Heart left ventricle (tissue), 13 donors: Measurements from ENCODE around the gene SPIC.

Experiments used
- CTCF ChIP-seq, 12 donors: fragments of 200-600 bp; sonication (generic) in 4 of 12; IDR thresholded peaks; one replicate each; pipeline versions ENCODE4 v1.5.0 to v1.8.0; 2018 to 2022; ENCODE audit warnings: antibody characterized with exemption in 12 of 12, mild to moderate bottlenecking in 5 of 12
- POLR2A ChIP-seq, 2 donors: fragments of 450-650 bp; IDR thresholded peaks; one replicate each; pipeline ENCODE4 v1.6.1; 2017; ENCODE audit warnings: antibody characterized with exemption in 2 of 2, mild to moderate bottlenecking in 2 of 2, moderate library complexity in 2 of 2
- donor health status: ischemic (EF 13 %, LVEDD 7.1; RV severe dilation, severe dysfunction).
- donor health status: DM: no; HTN: yes; CAD: no.
- donor health status: DM: no; HTN: no; CAD: no.
- donor health status: ischemic (EF 25% LVEDD 6.9; RV normal size, moderate dysfunction).
- donor health status: ischemic (EF 25% LVEDD 5.7; RV mildly dilated, moderate dysfunction).
- donor health status: ischemic (EF 35%, LVEDD 5.7; RV mildly dilated, moderate dysfunction).
- donor health status: nonischemic (EF 11% LVEDD 7.7; RV severe dilation, severe dysfunction).
- donor health status: DM: yes; HTN: yes; CAD: no.
- donor health status: PGD.
- donor health status: ischemic (EF 29% LVEDD 5.4; RV normal size, mild dysfunction).
- donor health status: nonischemic (EF 23%, LVEDD 6.1; RV moderate dilation, normal function).

DNA sequence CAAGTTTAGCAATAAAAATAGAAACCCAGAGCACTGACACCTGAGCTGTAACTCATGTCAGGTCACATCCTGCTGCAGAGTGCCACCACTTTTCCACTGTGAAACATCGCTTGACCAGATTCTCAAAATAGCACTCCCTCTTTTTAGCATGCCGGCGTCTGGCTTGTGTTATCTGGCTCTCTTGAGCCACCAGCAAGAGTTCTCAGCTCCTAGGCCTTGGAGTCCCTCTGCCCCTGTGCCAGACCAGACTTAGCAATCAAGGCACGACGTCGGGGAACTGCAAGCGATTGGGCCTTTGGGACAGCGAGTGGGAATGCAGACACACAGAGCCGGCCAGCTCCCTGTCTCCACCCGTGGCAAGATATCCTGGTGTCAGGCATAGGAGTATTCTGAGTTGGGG lies 52.5 kb downstream of the SPIC start:
- TF ChIP-seq POLR2A (IDR thresholded peaks at IDR 0.05) (no peak), CTCF (IDR thresholded peaks at IDR 0.05) (no peak)
